Mammary epithelial cell (primary cell): Measurements from ENCODE around the gene ANKIB1.

ENCODE experiments used
- CTCF ChIP-seq, 2 donors: IDR thresholded peaks in 1 of 2; conservative IDR thresholded peaks in 1 of 2; 2 replicates each; pipeline ENCODE4 v1.5.1; 2011 to 2012; ENCODE audit warnings: inconsistent platforms in 2 of 2, low read length in 2 of 2, mild to moderate bottlenecking in 2 of 2, control low read depth in 1 of 2, low read depth in 1 of 2; ENCODE audit not compliant: insufficient read depth in 1 of 2; ENCODE audit errors: extremely low read depth in 1 of 2
- EZH2 ChIP-seq: IDR thresholded peaks from 2 replicates; pipeline ENCODE4 v1.6.1; 2012; ENCODE audit warnings: low read length, inconsistent platforms, borderline replicate concordance

DNA sequence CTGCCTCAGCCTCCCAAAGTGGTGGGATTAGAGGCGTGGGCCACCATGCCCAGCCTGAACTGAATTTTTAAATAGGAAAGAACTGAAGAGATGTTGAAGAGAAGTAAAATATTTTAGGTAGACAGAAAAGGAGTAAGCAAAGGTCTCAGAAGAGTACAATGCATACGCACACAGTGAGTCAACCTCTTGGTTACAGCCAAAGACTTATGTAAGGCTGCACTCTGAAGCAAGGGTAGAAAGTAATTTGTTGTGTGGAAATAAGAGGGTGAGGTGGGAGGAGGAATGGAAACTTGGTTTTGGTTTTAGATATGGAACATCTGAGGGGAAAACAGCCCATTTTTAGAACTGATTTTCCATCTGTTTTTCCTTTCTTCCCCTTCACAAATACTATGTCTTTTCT lies 17.7 kb upstream of the ANKIB1 start:
- TF ChIP-seq CTCF (conservative IDR thresholded peaks at IDR 0.05 in 1 of 2, IDR thresholded peaks at IDR 0.05 in 1 of 2; ENCODE audit: extremely low read depth in 1 of 2, insufficient read depth in 1 of 2, low read depth in 1 of 2, low read length in 2 of 2) (no peak), EZH2 (no peak)
